HG03064 (cell line): ENCODE measurements around the gene UBE2D1.

ENCODE experiments used
- ATAC-seq: cut with Tn5 transposase; IDR thresholded peaks from one replicate; pipeline ENCODE4 v1.9.1; 2021; ENCODE audit warnings: low read depth; ENCODE audit not compliant: unreplicated experiment

Gene UBE2D1

GRCh38 chr10:58336242-58336641, 1.4 kb downstream of the UBE2D1 start:
- no peak for ATAC-seq

DNA sequence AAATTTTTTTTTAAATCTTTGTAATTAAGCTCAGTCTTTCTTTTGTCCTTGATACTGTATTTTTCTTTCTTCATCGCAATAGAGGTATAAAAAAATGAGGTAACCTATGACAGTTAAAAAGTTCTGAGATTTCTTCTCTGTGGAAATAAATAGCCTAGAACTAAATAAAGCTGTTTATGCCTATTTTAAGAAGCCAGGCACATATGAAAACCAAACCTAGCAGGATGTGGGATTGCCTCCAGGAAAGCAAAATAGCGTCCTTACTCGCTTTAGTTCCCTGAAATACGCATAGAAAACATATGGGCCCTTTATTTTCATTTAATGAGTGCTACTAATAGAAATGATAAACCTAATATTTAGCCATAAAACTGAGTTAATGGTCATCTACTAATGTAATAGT, 6.6 kb downstream of the UBE2D1 start:
- no peak for ATAC-seq

DNA sequence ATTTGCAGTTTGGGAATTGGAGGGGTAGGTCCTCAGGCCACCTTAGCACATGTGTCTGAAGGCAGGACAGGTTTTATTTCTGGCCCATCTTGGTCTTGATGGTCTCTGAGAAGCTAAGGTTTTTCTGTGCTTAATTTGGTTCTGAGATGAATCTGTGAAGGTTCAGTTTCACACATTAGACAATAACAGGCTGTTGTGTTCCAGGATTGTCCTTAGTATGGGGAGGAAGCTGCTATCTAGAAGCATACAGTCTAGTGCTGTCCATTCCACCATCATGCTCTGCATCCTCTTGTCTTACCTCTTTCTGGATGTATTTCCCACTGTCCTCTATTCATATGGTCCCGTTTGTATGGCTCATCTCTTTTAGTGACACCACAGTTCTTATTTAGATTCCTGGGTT, 7.1 kb downstream of the UBE2D1 start:
- no peak for ATAC-seq

GRCh38 chr10:58347967-58348366, 13.2 kb downstream of the UBE2D1 start:
- ATAC-seq: no peak

GRCh38 chr10:58348571-58349033, 13.8 kb downstream of the UBE2D1 start:
- ATAC-seq: no peak

DNA sequence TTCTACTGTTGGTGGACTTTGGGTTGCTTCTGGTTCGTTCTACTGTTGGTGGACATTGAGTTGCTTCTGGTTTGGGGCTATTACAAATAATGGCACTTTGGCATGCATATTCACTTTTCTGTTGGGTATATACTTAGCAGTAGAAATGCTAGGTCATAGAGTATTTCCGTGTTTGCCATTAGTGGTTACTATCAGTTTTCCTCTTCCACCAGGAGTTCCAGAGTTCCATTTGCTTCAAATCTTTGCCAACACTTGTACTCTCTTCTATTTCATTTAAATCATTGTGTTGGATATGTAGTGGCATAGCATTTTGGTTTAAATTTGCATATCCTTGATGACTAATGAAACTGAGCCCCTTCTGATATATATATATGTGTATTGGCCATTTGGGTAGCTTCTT, 15.2 kb downstream of the UBE2D1 start:
- no peak for ATAC-seq

DNA sequence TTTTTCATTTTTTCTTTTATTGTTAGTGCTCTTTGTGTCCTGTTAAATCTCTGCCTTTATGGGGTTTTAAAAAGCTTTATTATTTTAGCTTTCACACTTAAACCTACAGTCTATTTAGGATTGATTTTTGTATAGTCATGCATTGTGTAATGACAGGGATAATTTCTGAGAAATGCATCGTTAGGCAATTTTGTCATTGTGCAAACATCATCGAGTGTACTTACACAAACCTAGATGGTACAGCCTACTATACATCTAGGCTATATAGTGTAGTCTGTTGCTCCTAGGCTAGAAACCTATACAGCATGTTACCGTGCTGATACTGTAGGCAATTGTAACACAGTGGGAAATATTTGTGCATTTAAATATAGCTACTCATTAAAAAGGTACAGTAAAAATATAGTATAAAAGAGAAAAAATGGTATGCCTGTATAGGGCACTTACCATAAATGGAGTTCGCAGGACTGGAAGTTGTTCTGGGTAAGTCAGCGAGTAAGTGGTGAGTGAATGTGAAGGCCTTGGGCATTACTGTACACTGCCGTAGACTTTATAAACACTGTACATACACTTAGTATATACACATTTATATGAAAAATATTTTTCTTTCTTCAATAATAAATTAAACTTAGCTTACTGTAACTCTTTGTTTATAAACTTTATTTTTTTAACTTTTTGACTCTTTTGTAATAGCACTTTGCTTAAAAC, 16.0 kb downstream of the UBE2D1 start:
- ATAC-seq: no peak

- ATAC-seq: no peak
These were observed 17.1 kb downstream of the UBE2D1 start for GRCh38 chr10:58351616-58352578.

DNA sequence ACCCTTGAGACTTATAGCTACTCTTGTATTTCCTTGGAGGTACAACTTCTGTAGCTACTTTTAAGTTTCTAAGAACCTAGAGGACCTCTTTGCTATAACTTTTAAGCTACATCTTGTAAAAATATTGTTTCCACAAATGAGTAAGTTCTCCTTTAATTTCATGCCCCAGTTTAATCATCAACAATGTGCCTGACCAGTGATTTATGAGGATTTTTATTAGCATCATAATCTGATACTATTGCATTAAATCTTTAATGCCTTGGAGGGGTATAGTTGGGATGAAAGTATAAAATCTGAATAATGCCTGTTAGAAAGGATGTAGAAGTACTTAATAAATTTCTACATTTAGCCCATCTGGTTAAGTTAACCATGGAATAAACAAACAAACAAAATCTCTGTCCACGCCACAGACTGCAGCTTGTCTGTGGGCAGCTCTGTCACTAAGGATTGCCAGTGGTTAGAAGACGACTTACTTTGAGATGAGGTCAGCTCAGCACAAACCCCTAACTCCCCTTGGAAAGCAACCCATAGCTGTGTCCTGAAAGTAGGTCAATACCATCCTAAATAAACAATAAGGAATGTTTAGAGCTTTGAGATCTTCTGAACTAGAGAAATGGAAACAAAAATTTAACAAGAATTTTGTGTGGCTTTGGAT, 18.3 kb downstream of the UBE2D1 start:
- ATAC-seq: no peak

- no peak for ATAC-seq
These were observed 21.9 kb downstream of the UBE2D1 start for GRCh38 chr10:58356756-58357155.

DNA sequence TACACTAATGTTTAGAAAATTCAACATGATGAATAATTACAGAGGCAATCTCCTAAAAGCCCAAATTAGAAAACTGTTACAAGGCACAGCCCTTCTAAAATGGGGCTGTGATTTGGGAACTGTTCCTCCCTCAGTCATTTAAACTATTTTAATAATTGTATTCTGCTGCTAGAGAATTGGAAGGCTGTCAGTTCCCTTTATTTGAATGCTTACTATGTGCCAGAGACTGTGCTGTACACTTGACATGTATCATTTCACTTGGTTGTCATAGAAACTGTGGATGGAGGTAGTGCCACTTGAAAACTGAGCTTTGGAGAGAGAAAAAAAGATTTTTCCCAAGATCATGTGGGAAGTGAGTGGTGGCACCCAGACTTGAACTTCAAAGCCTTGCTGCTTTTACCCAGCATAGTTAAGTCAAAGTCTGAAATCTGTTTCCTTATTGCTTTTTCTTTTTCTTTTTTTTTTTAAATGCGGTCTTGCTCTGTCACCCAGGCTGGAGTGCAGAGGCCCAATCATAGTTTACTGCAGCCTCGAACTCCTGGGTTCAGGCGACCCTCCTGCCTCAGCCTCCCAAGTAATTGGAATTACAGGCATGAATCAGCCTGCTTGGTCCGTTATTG, 23.6 kb downstream of the UBE2D1 start:
- ATAC-seq: no peak

DNA sequence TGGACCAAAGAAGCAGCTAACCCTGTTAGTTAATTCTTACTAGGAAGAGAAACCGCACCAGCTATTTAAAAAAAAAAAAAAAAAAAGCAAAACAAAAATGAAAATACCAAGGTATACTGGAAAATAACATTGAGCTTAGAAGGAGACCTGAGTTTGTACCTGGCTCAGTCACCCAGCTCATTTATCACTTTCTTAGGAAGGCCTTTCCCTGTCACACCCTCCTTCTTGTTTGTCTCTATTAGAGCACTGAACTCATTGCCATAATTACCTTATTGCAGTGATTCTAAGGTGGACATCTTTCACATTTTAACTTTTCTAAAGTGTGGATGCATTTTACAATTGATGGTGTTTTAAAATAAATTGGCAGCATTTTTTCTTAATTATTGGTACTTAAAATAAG, 24.1 kb downstream of the UBE2D1 start:
- no peak for ATAC-seq

GRCh38 chr10:58359541-58359940, 24.7 kb downstream of the UBE2D1 start:
- ATAC-seq: no peak

GRCh38 chr10:58360412-58361004, 25.7 kb downstream of the UBE2D1 start:
- ATAC-seq: no peak

GRCh38 chr10:58361353-58361752, 26.5 kb downstream of the UBE2D1 start:
- no peak for ATAC-seq

- ATAC-seq: no peak
These were observed 27.4 kb downstream of the UBE2D1 start for GRCh38 chr10:58362027-58362789.

- no peak for ATAC-seq
These were observed 32.3 kb downstream of the UBE2D1 start for GRCh38 chr10:58367069-58367468.

DNA sequence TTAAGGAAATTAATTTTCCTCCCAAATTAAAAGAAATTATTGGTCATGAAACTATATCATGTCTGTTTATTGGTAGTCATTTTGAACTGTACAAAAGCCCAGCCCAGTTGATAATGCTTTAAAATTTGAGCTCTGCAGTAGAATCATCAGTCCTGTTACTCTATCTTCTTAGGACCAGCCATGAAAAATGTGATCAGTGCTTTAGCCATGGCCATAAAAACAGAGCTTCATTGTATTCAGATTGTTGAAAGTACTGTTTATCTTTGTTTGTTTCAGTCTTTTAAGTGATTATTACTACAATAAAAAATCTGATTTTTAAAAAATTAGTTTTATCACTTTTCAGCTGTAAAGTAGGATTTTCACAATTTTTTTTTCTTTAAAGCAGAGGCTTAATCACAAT, 36.7 kb downstream of the UBE2D1 start:
- ATAC-seq: no peak

DNA sequence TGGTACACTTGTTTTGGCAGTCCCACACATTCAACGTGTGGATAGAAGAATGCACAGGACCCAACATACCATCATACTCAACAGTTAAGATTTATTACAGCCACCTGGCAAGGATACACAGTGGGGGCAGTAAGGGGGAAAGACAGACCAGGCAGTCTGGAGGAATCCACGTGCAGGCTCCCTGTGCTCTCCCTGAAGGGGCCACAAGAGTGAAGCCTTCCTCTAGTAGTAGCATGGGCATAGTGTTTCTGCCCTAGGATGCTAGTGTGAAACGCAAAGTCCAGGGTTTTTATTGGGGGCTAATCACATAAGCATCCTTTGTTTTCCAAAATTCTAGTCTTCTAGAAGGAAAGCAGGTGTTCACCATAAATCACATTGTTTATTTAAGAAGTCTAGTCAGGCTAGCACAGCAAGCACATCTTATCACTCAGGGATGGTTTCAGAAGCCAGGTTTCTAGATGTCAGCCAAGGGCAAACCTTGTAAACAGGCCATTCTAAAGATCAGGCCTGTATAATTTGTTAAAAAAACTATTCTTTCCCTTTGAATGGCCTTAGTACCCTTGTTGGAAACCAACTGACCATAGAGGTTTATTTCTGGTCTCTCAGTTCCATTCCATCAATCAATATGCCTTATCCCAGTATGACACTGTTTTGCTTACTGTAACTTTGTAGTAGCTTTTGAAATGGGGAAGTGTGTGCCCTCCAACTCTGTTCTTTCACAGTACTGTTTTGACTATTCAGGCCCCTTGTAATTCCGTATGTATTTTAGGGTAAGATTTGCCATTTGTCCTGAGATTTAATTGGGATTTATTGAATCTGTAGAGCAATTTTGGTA, 38.0 kb downstream of the UBE2D1 start:
- no peak for ATAC-seq
